Loucy (cell line): ENCODE results near the gene OR5J2.

Source experiments
- CTCF ChIP-seq: fragments of 200-600 bp; sonication (generic); conservative IDR thresholded peaks from 2 replicates; pipeline ENCODE4 v1.5.1; 2014; ENCODE audit warnings: mild to moderate bottlenecking, antibody characterized with exemption, low read length
- EZH2phosphoT487 ChIP-seq: fragments of 200-600 bp; IDR thresholded peaks from 2 replicates; pipeline ENCODE4 v1.6.1; 2018; ENCODE audit warnings: antibody characterized with exemption, mild to moderate bottlenecking, moderate library complexity, borderline replicate concordance

- no peak for TF ChIP-seq CTCF
- TF ChIP-seq EZH2phosphoT487: no peak
Observed at GRCh38 chr11:56176318-56176717, at the start of gene OR5J2.
